H1 (cell line): ENCODE measurements around the gene CRACDL. TPM values are rescaled to one million over a fixed set of nuclear protein-coding genes. Genes with fewer than 3 reads are reported as not detected.

Experiments used
- CTCF ChIA-PET: fragments of 300-600 bp; sonication (Branson Sonifier 250); formaldehyde crosslinking; loops from one replicate; lab custom pipeline; 2021; ENCODE audit not compliant: partially characterized antibody; lab: Charles Lee
- POLR2A ChIA-PET: fragments of 300-600 bp; sonication (Branson Sonifier 250); formaldehyde crosslinking; loops from one replicate; lab custom pipeline; 2021; ENCODE audit warnings: inconsistent platforms; ENCODE audit not compliant: partially characterized antibody; lab: Charles Lee
- DNase-seq, 2 experiments: peaks; one replicate each; pipeline versions ENCODE4 v3.0.0 to v3.0.0-alpha.2; 2010 to 2022; ENCODE audit warnings: low spot score in 2 of 2, low read depth in 1 of 2, mixed read lengths in 1 of 2
- FAIRE-seq: peaks from 2 replicates; lab custom pipeline; 2011; peaks lifted over from hg19 to GRCh38; lab: Jason Lieb, UNC
- H2AFZ ChIP-seq: 2 replicates; pipeline ENCODE4 v1.8.1; 2012; ENCODE audit warnings: low read length, inconsistent platforms
- H2AK5ac ChIP-seq: 2 replicates; pipeline ENCODE4 v1.6.1; 2013; ENCODE audit warnings: low read depth, low read length
- H2BK120ac ChIP-seq: replicated peaks from 2 replicates; pipeline ENCODE3; 2013; ENCODE audit warnings: low read depth, low read length, inconsistent platforms
- H2BK12ac ChIP-seq: 2 replicates; pipeline ENCODE4 v1.6.1; 2013; ENCODE audit warnings: low read depth, low read length
- H2BK15ac ChIP-seq: 2 replicates; pipeline ENCODE4 v1.6.1; 2013; ENCODE audit warnings: low read length
- H2BK20ac ChIP-seq: 2 replicates; pipeline ENCODE4 v1.6.1; 2013; ENCODE audit warnings: low read length
- H2BK5ac ChIP-seq: 2 replicates; pipeline ENCODE4 v1.6.1; 2013; ENCODE audit warnings: low read depth, low read length
- H3K14ac ChIP-seq: 2 replicates; pipeline ENCODE4 v1.6.1; 2013; ENCODE audit warnings: inconsistent platforms; ENCODE audit not compliant: insufficient read length
- H3K18ac ChIP-seq: 2 replicates; pipeline ENCODE4 v1.6.1; 2013; ENCODE audit warnings: low read length; ENCODE audit errors: extremely low read depth
- H3K23ac ChIP-seq: 2 replicates; pipeline ENCODE4 v1.6.1; 2013; ENCODE audit warnings: inconsistent platforms; ENCODE audit not compliant: insufficient read length
- H3K23me2 ChIP-seq: 2 replicates; pipeline ENCODE4 v1.6.1; 2013; ENCODE audit warnings: low read depth, low read length
- H3K27ac ChIP-seq: 2 replicates; pipeline ENCODE4 v1.6.1; 2011; ENCODE audit warnings: low read depth, low read length, inconsistent platforms
- H3K27me3 ChIP-seq, 4 experiments: replicated peaks in 1 of 4; 1 replicate in 1 of 4; 2 replicates in 3 of 4; pipeline versions ENCODE4 v1.6.1 to v1.8.1; 2011 to 2013; ENCODE audit warnings: low read length in 3 of 4, mild to moderate bottlenecking in 3 of 4, inconsistent platforms in 2 of 4, mixed read lengths in 2 of 4, moderate library complexity in 1 of 4; ENCODE audit not compliant: control insufficient read depth in 3 of 4, insufficient read depth in 3 of 4; ENCODE audit errors: extremely low read depth in 1 of 4
- H3K36me3 ChIP-seq, 4 experiments: 2 replicates each; pipeline versions ENCODE4 v1.6.1 to v1.8.1; 2011 to 2013; ENCODE audit warnings: mild to moderate bottlenecking in 4 of 4, low read length in 3 of 4, moderate library complexity in 2 of 4, control low read depth in 1 of 4, inconsistent platforms in 1 of 4; ENCODE audit not compliant: insufficient read depth in 4 of 4, control insufficient read depth in 2 of 4
- H3K4ac ChIP-seq: replicated peaks from 2 replicates; pipeline ENCODE3; 2013; ENCODE audit warnings: low read length, low read depth, mixed read lengths, inconsistent platforms; ENCODE audit not compliant: insufficient read length
- H3K4me1 ChIP-seq, 4 experiments: replicated peaks in 1 of 4; 1 replicate in 1 of 4; 2 replicates in 3 of 4; pipeline versions ENCODE4 v1.6.1 to v1.8.1; 2011 to 2013; ENCODE audit warnings: low read length in 3 of 4, inconsistent platforms in 2 of 4, mixed read lengths in 1 of 4; ENCODE audit not compliant: insufficient read depth in 4 of 4, control insufficient read depth in 3 of 4
- H3K4me2 ChIP-seq, 2 experiments: 2 replicates each; pipeline versions ENCODE4 v1.6.1 to v1.8.1; 2011 to 2013; ENCODE audit warnings: low read depth in 2 of 2, low read length in 2 of 2, control low read depth in 1 of 2, inconsistent platforms in 1 of 2, mild to moderate bottlenecking in 1 of 2; ENCODE audit not compliant: insufficient read depth in 1 of 2
- H3K4me3 ChIP-seq, 4 experiments: fragments of 200-600, 300-600 bp in 1 of 4; sonication (generic), shearing (Covaris generic), sonication (Bioruptor Twin) in 1 of 4; 2 replicates each; pipeline versions ENCODE4 v1.5.1 to v1.8.1; 2011 to 2016; ENCODE audit warnings: low read length in 4 of 4, low read depth in 3 of 4, control low read depth in 2 of 4, inconsistent platforms in 2 of 4, mild to moderate bottlenecking in 2 of 4, mixed read lengths in 1 of 4, moderate library complexity in 1 of 4; ENCODE audit not compliant: insufficient read depth in 2 of 4; ENCODE audit errors: extremely low read depth in 1 of 4
- H3K56ac ChIP-seq: replicated peaks from 2 replicates; pipeline ENCODE3; 2013; ENCODE audit warnings: low read depth, mild to moderate bottlenecking, mixed read lengths, low read length, inconsistent platforms; ENCODE audit not compliant: insufficient read length
- H3K79me1 ChIP-seq: 2 replicates; pipeline ENCODE4 v1.6.1; 2013; ENCODE audit warnings: low read depth, low read length, control low read depth
- H3K79me2 ChIP-seq, 2 experiments: 2 replicates each; pipeline versions ENCODE4 v1.6.1 to v1.8.1; 2012 to 2013; ENCODE audit warnings: low read length in 2 of 2, mild to moderate bottlenecking in 2 of 2, inconsistent platforms in 1 of 2; ENCODE audit not compliant: insufficient read depth in 2 of 2, control insufficient read depth in 1 of 2
- H3K9ac ChIP-seq, 4 experiments: replicated peaks in 1 of 4; 1 replicate in 1 of 4; 2 replicates in 3 of 4; pipeline versions ENCODE4 v1.6.1 to v1.8.1; 2011 to 2013; ENCODE audit warnings: low read depth in 3 of 4, low read length in 3 of 4, control low read depth in 2 of 4, mild to moderate bottlenecking in 2 of 4, moderate library complexity in 2 of 4, inconsistent platforms in 1 of 4; ENCODE audit errors: extremely low read depth in 1 of 4
- H3K9me3 ChIP-seq, 2 experiments: 2 replicates each; pipeline versions ENCODE4 v1.6.1 to v1.8.1; 2012 to 2013; ENCODE audit warnings: mild to moderate bottlenecking in 2 of 2, moderate library complexity in 2 of 2, control low read depth in 1 of 2, inconsistent platforms in 1 of 2, low read depth in 1 of 2, low read length in 1 of 2, mixed read lengths in 1 of 2; ENCODE audit not compliant: insufficient read depth in 2 of 2
- H4K20me1 ChIP-seq, 2 experiments: replicated peaks in 1 of 2; 2 replicates each; pipeline versions ENCODE3 to v1.8.1; 2011 to 2013; ENCODE audit warnings: inconsistent platforms in 2 of 2, low read length in 2 of 2, mild to moderate bottlenecking in 1 of 2; ENCODE audit not compliant: insufficient read depth in 2 of 2, control insufficient read depth in 1 of 2
- H4K5ac ChIP-seq: 2 replicates; pipeline ENCODE4 v1.6.1; 2013; ENCODE audit warnings: low read length, low read depth, mixed read lengths, inconsistent platforms; ENCODE audit not compliant: insufficient read length
- H4K8ac ChIP-seq: 2 replicates; pipeline ENCODE4 v1.8.0; 2013; ENCODE audit warnings: mild to moderate bottlenecking, moderate library complexity, low read length, inconsistent platforms; ENCODE audit not compliant: insufficient read depth; ENCODE audit errors: extremely low read depth
- H4K91ac ChIP-seq: replicated peaks from 2 replicates; pipeline ENCODE3; 2013; ENCODE audit warnings: low read length, mixed read lengths, inconsistent platforms; ENCODE audit not compliant: insufficient read length
- E2F6 ChIP-seq: IDR thresholded peaks from 2 replicates; pipeline ENCODE4 v1.6.1; 2012; ENCODE audit warnings: inconsistent platforms
- EP300 ChIP-seq, 2 experiments: IDR thresholded peaks; 1 replicate in 1 of 2; 2 replicates in 1 of 2; pipeline ENCODE4 v1.6.1; 2011 to 2012; ENCODE audit warnings: low read depth in 2 of 2, low read length in 2 of 2, mild to moderate bottlenecking in 2 of 2, borderline replicate concordance in 1 of 2, inconsistent platforms in 1 of 2, moderate library complexity in 1 of 2
- KDM4A ChIP-seq: IDR thresholded peaks from one replicate; pipeline ENCODE4 v1.7.1; 2012; ENCODE audit warnings: low read depth, mild to moderate bottlenecking, moderate library complexity, low read length, inconsistent platforms; ENCODE audit not compliant: severe bottlenecking
- MAX ChIP-seq: IDR thresholded peaks from 2 replicates; pipeline ENCODE4 v1.6.1; 2012; ENCODE audit warnings: inconsistent platforms
- PHF8 ChIP-seq: fragments of 200-600 bp; sonication (generic); conservative IDR thresholded peaks from 2 replicates; pipeline ENCODE4 v1.7.1; 2012; ENCODE audit warnings: low read depth, mild to moderate bottlenecking, inconsistent platforms, low read length, moderate library complexity
- POU5F1 ChIP-seq: IDR thresholded peaks from 2 replicates; pipeline ENCODE4 v1.6.1; 2011; ENCODE audit warnings: low read depth, mild to moderate bottlenecking, low read length, moderate library complexity
- RBBP5 ChIP-seq: IDR thresholded peaks from 2 replicates; pipeline ENCODE4 v1.7.1; 2012; ENCODE audit warnings: low read depth, mild to moderate bottlenecking, inconsistent platforms, low read length, moderate library complexity, borderline replicate concordance
- TAF1 ChIP-seq: IDR thresholded peaks from 2 replicates; pipeline ENCODE4 v1.6.1; 2011; ENCODE audit warnings: mild to moderate bottlenecking, low read depth, low read length
- WGBS, 2 experiments: shearing (Covaris generic) in 1 of 2; methylation state at CpG; one replicate each; pipeline versions ENCODE4 v1.1.6 to v1.1.7; 2013 to 2015; ENCODE audit warnings: low lambda C conversion rate in 2 of 2, mixed read lengths in 2 of 2, inconsistent platforms in 1 of 2, low coverage in 1 of 2, missing lambda C conversion rate in 1 of 2; ENCODE audit not compliant: insufficient replicate concordance in 2 of 2, insufficient coverage in 1 of 2, insufficient read length in 1 of 2; ENCODE audit errors: extremely low coverage in 1 of 2, missing lambda C conversion rate in 1 of 2; 5-methylcytosine and 5-hydroxymethylcytosine counted together
- polyA plus RNA-seq, 7 experiments: library from polyadenylated mRNA; depleted of rRNA in 3 of 7; stranded (reverse) in 5 of 7; unstranded in 2 of 7; fragments of >200 nt in 5 of 7; fragments of 200-250 nt in 2 of 7; gene quantifications; 1 replicate in 5 of 7; 2 replicates in 1 of 7; 4 replicates in 1 of 7; pipeline versions ENCODE4 v1.2.1 to v1.2.3, GENCODE V29; 2011 to 2013; ENCODE audit warnings: missing spikeins in 2 of 7, mixed read lengths in 2 of 7
- total RNA-seq: library from RNA; stranded (reverse); fragmentation: NEBNext Ultra II Directional; extraction: Animal tissue kit (Norgen Biotek cat#: 25700); gene quantifications from 2 replicates; pipeline ENCODE4 v1.2.1, GENCODE V29; 2021
- TF ChIP-seq, protein P1 (sequence below): IDR thresholded peaks from 2 replicates; pipeline ENCODE4 v1.6.1; 2011; ENCODE audit warnings: low read length, improper control_type of control experiment

Gene CRACDL
- total and polyA plus RNA-seq, 2 of the 8 experiments (the other 6 are each of a cell fraction or from before 2014, with no cell fraction given), result 0.07 to 0.38 TPM

- no peaks in the 10 kb centered on the region; a peak in 1 of 7 replicates for H3K27me3 ChIP-seq
- no peak overlapping the region for H3K56ac ChIP-seq
- CTCF ChIA-PET, result interaction anchor here (1.4 to 2.4 kb wide), 2 partner anchors 8 to 11 kb away, joined by 3 to 8 read pairs; no protein-coding TSS in a partner anchor
- no peak overlapping the region for H3K23ac ChIP-seq
- H3K18ac ChIP-seq, result no peak overlapping the region
- no peak overlapping the region; the same call in 1 of the 2 replicates for H4K8ac ChIP-seq
- H4K91ac ChIP-seq, result no peak overlapping the region
- H3K79me1 ChIP-seq, result no peaks in the 10 kb centered on the region
- no peaks in the 10 kb centered on the region for H3K9me3 ChIP-seq
- H2BK5ac ChIP-seq, result no peak overlapping the region
- H4K5ac ChIP-seq, result no peak overlapping the region
- no peak overlapping the region for H3K4ac ChIP-seq
- no peaks in the 10 kb centered on the region for H3K36me3 ChIP-seq
- H3K4me1 ChIP-seq, result peaks cover 0 to 22% (median 7%) of the 10 kb centered on the region in 4 experiments
- WGBS, 2 experiments, result 90% methylated on average over 17 of the region's 17 CpGs; no CpG with 5 or more reads in 1 of the 2 experiments
- POLR2A ChIA-PET, result no interaction called here
- H3K4me2 ChIP-seq, result no peak overlapping the region
- no peak overlapping the region for H2BK120ac ChIP-seq
- H2BK12ac ChIP-seq, result no peak overlapping the region
- H3K79me2 ChIP-seq, result no peaks in the 10 kb centered on the region
- 0 out of 2 replicates have a peak overlapping the region, but pooled peaks have one; percentile 24 for H2AK5ac ChIP-seq
- H2BK20ac ChIP-seq, result no peak overlapping the region
- peak overlapping the region; percentile 23 for H2AFZ ChIP-seq
- FAIRE-seq (no peak), DNase-seq (peak in 1 of 2 experiments; percentile 33)
- H3K9ac ChIP-seq, result no peak overlapping the region
- H2BK15ac ChIP-seq, result no peak overlapping the region
- H3K27ac ChIP-seq, result no peak overlapping the region; the same call in 1 of the 2 replicates
- no peaks in the 10 kb centered on the region for H3K23me2 ChIP-seq
- H3K14ac ChIP-seq, result no peak overlapping the region
- H4K20me1 ChIP-seq, result no peaks in the 10 kb centered on the region
- no peak overlapping the region for H3K4me3 ChIP-seq
- TF ChIP-seq, protein P1, sequence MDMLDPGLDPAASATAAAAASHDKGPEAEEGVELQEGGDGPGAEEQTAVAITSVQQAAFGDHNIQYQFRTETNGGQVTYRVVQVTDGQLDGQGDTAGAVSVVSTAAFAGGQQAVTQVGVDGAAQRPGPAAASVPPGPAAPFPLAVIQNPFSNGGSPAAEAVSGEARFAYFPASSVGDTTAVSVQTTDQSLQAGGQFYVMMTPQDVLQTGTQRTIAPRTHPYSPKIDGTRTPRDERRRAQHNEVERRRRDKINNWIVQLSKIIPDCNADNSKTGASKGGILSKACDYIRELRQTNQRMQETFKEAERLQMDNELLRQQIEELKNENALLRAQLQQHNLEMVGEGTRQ, result no peak
- TF ChIP-seq EP300 (IDR thresholded peaks at IDR 0.05; ENCODE audit: borderline replicate concordance in 1 of 2, low read depth in 2 of 2, low read length in 2 of 2) (no peak), RBBP5 (no peak), E2F6 (no peak), KDM4A (no peak), TAF1 (no peak), MAX (no peak), POU5F1 (no peak), PHF8 (no peak)
Measured at GRCh38 chr2:98911376-98912154, 24.5 kb downstream of the CRACDL start.
